Endothelial cell of umbilical vein (primary cell): Measurements from ENCODE around the gene CLDN5. TPM values are rescaled to one million over a fixed set of nuclear protein-coding genes. Genes with fewer than 3 reads are reported as not detected.

Source experiments
- BruUV-seq: library from RNA; stranded (reverse); fragments of 400-500 nt; replicated peaks from 2 replicates; lab custom pipeline; 2021; lab: Mats Ljungman, UMichigan
- CTCF ChIA-PET: fragments of 300-600, 350-600 bp; sonication (Branson Sonifier 250); formaldehyde crosslinking; loops from one replicate; lab custom pipeline; 2021; ENCODE audit warnings: antibody characterized with exemption, inconsistent platforms; lab: Charles Lee
- POLR2A ChIA-PET: fragments of 300-600, 350-600 bp; sonication (Branson Sonifier 250); formaldehyde crosslinking; loops from one replicate; lab custom pipeline; 2021; ENCODE audit warnings: antibody characterized with exemption, inconsistent platforms; lab: Charles Lee
- DNase-seq: peaks from one replicate; pipeline ENCODE4 v3.0.0-alpha.2; 2011; ENCODE audit warnings: low read depth, low spot score
- FAIRE-seq: peaks from 2 replicates; lab custom pipeline; 2011; peaks lifted over from hg19 to GRCh38; lab: Jason Lieb, UNC
- H2AFZ ChIP-seq: 2 replicates; pipeline ENCODE4 v1.6.0; 2012; ENCODE audit warnings: low read depth, low read length, control low read depth, inconsistent platforms
- H3K27ac ChIP-seq: 2 replicates; pipeline ENCODE4 v1.5.1; 2011; ENCODE audit warnings: low read depth, mild to moderate bottlenecking, control low read depth, low read length, moderate library complexity; ENCODE audit not compliant: insufficient read depth
- H3K27me3 ChIP-seq, 2 experiments: 2 replicates each; pipeline versions ENCODE4 v1.6.0 to v1.6.1; 2011; ENCODE audit warnings: low read length in 2 of 2, mixed read lengths in 1 of 2; ENCODE audit not compliant: control insufficient read depth in 2 of 2, insufficient read depth in 2 of 2
- H3K36me3 ChIP-seq, 2 experiments: 2 replicates in 1 of 2; 3 replicates in 1 of 2; pipeline ENCODE4 v1.5.1; 2011; ENCODE audit warnings: low read length in 2 of 2, mild to moderate bottlenecking in 1 of 2, moderate library complexity in 1 of 2; ENCODE audit not compliant: control insufficient read depth in 2 of 2, insufficient read depth in 2 of 2; ENCODE audit errors: extremely low read depth in 1 of 2
- H3K4me1 ChIP-seq: 3 replicates; pipeline ENCODE4 v1.5.1; 2011; ENCODE audit warnings: mild to moderate bottlenecking, low read length; ENCODE audit not compliant: control insufficient read depth, insufficient read depth; ENCODE audit errors: extremely low read depth
- H3K4me2 ChIP-seq: 2 replicates; pipeline ENCODE4 v1.6.1; 2011; ENCODE audit warnings: low read length, control low read depth, mixed read lengths; ENCODE audit not compliant: insufficient read depth
- H3K4me3 ChIP-seq, 3 experiments: fragments of 200-600 bp in 1 of 3; sonication (generic), shearing (Covaris generic) in 1 of 3; replicated peaks in 1 of 3; 2 replicates each; pipeline ENCODE4 v1.5.1; 2011 to 2016; ENCODE audit warnings: control low read depth in 3 of 3, low read length in 3 of 3, mild to moderate bottlenecking in 2 of 3, inconsistent platforms in 1 of 3, low read depth in 1 of 3, moderate library complexity in 1 of 3; ENCODE audit not compliant: insufficient read depth in 1 of 3
- H3K79me2 ChIP-seq: 2 replicates; pipeline ENCODE4 v1.6.0; 2012; ENCODE audit warnings: low read length, inconsistent platforms; ENCODE audit not compliant: control insufficient read depth, insufficient read depth
- H3K9ac ChIP-seq: replicated peaks from 2 replicates; pipeline ENCODE3; 2011; ENCODE audit warnings: low read length, control low read depth; ENCODE audit not compliant: insufficient read depth; ENCODE audit errors: extremely low read depth
- H3K9me1 ChIP-seq: replicated peaks from 3 replicates; pipeline ENCODE4 v1.6.0; 2011; ENCODE audit warnings: mild to moderate bottlenecking, low read length; ENCODE audit not compliant: control insufficient read depth, insufficient read depth; ENCODE audit errors: extremely low read depth
- H3K9me3 ChIP-seq: replicated peaks from 2 replicates; pipeline ENCODE4 v1.5.1; 2012; ENCODE audit warnings: low read length, inconsistent platforms; ENCODE audit not compliant: control insufficient read depth, insufficient read depth
- H4K20me1 ChIP-seq: replicated peaks from 2 replicates; pipeline ENCODE3; 2011; ENCODE audit warnings: mild to moderate bottlenecking, low read length; ENCODE audit not compliant: control insufficient read depth, insufficient read depth; ENCODE audit errors: extremely low read depth
- EZH2 ChIP-seq: IDR thresholded peaks from 2 replicates; pipeline ENCODE4 v1.6.1; 2012; ENCODE audit warnings: borderline replicate concordance, low read depth, mild to moderate bottlenecking, moderate library complexity, low read length, inconsistent platforms; ENCODE audit not compliant: severe bottlenecking
- FOS ChIP-seq: IDR thresholded peaks from 2 replicates; pipeline ENCODE4 v1.6.1; 2011; ENCODE audit warnings: mild to moderate bottlenecking, low read length, moderate library complexity, borderline replicate concordance; ENCODE audit not compliant: insufficient read depth
- GATA2 ChIP-seq: IDR thresholded peaks from 2 replicates; pipeline ENCODE4 v1.7.0; 2011; ENCODE audit warnings: low read depth, mild to moderate bottlenecking, moderate library complexity, mixed read lengths, low read length; ENCODE audit not compliant: insufficient read length, insufficient read depth
- JUN ChIP-seq: IDR thresholded peaks from 2 replicates; pipeline ENCODE4 v1.6.1; 2011; ENCODE audit warnings: borderline replicate concordance, low read depth; ENCODE audit not compliant: insufficient read length, insufficient read depth
- MAX ChIP-seq: IDR thresholded peaks from 2 replicates; pipeline ENCODE4 v1.6.1; 2011; ENCODE audit not compliant: insufficient read depth, insufficient read length
- MYC ChIP-seq: IDR thresholded peaks from one replicate; pipeline ENCODE4 v1.6.1; 2011; ENCODE audit warnings: mild to moderate bottlenecking, low read depth, low read length
- POLR2A ChIP-seq: IDR thresholded peaks from 2 replicates; pipeline ENCODE4 v1.6.1; 2012; ENCODE audit warnings: low read depth, mild to moderate bottlenecking, control low read depth, low read length
- POLR2AphosphoS5 ChIP-seq: IDR thresholded peaks from 2 replicates; pipeline ENCODE4 v1.6.1; 2012; ENCODE audit warnings: low read depth, mild to moderate bottlenecking, control low read depth, low read length, moderate library complexity; ENCODE audit not compliant: insufficient read depth
- dilution Hi-C: fragments of 300-500 bp; cut with MboI; formaldehyde crosslinking; loops from one replicate; pipeline ENCODE4 v1.15.0; 2019; ENCODE audit warnings: low sequenced_read_pairs; ENCODE audit not compliant: extremely low pct_ligation_motif_present
- intact Hi-C: fragments of 100-400 bp; cut with micrococcal nuclease; formaldehyde crosslinking; loops from one replicate; pipeline ENCODE4 v1.10.0; 2022
- polyA plus RNA-seq, 4 experiments: library from polyadenylated mRNA; depleted of rRNA in 3 of 4; stranded (reverse) in 3 of 4; unstranded in 1 of 4; fragments of >200 nt; gene quantifications; 2 replicates each; pipeline versions ENCODE4 v1.2.1 to v1.2.3, GENCODE V29; 2011 to 2012; ENCODE audit warnings: missing spikeins in 1 of 4
- total RNA-seq: library from RNA; stranded (reverse); gene quantifications from 2 replicates; pipeline ENCODE4 v1.2.3, GENCODE V29; 2021
- TF ChIP-seq, protein P1 (sequence below), 2 donors: IDR thresholded peaks; 1 replicate in 1 of 2; 2 replicates in 1 of 2; pipeline ENCODE4 v1.5.1; 2011; ENCODE audit warnings: low read length in 2 of 2, mild to moderate bottlenecking in 2 of 2, moderate library complexity in 2 of 2, control low read depth in 1 of 2, inconsistent platforms in 1 of 2, low read depth in 1 of 2; ENCODE audit not compliant: insufficient read depth in 1 of 2; ENCODE audit errors: extremely low read depth in 1 of 2

Gene CLDN5
- total and polyA plus RNA-seq, 2 donors (not counting 3 experiments of a cell fraction or from before 2014, with no cell fraction given), result 198 to 252 TPM

DNA sequence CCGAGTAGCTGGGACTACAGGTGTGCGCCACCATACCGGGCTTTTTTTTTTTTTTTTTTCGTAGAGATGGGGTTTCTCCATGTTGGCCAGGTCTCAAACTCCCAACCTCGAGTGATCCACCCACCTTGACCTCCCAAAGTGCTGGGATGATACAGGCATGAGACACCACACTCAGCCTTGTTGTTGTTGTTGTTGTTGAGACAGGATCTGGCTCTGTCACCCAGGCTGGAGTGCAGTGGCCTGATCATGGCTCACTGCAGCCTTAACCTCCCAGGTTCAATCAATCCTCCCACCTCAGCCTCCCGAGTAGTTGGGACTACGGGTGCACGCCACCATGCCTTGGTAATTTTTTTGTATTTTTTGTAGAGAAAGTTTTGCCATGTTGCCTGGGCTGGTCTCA lies 23.4 kb upstream of the CLDN5 start:
- no peak for FAIRE-seq
- no peak for DNase-seq
- Histone ChIP-seq H3K79me2 (no peaks in the 10 kb centered on the region), H3K27ac (no peak overlapping the region), H3K4me1 (no peaks in the 10 kb centered on the region), H2AFZ (no peak overlapping the region), H3K36me3 (no peaks in the 10 kb centered on the region), H3K9me3 (no peaks in the 10 kb centered on the region), H3K9ac (no peak overlapping the region), H3K9me1 (no peaks in the 10 kb centered on the region), H4K20me1 (no peaks in the 10 kb centered on the region), H3K4me2 (no peak overlapping the region), H3K27me3 (no peaks in the 10 kb centered on the region), H3K4me3 (no peak overlapping the region)
- TF ChIP-seq POLR2A, result no peak
- TF ChIP-seq POLR2AphosphoS5, result no peak
- TF ChIP-seq FOS, result no peak
- no peak for TF ChIP-seq EZH2
- TF ChIP-seq MYC, result no peak
- TF ChIP-seq, protein P1, sequence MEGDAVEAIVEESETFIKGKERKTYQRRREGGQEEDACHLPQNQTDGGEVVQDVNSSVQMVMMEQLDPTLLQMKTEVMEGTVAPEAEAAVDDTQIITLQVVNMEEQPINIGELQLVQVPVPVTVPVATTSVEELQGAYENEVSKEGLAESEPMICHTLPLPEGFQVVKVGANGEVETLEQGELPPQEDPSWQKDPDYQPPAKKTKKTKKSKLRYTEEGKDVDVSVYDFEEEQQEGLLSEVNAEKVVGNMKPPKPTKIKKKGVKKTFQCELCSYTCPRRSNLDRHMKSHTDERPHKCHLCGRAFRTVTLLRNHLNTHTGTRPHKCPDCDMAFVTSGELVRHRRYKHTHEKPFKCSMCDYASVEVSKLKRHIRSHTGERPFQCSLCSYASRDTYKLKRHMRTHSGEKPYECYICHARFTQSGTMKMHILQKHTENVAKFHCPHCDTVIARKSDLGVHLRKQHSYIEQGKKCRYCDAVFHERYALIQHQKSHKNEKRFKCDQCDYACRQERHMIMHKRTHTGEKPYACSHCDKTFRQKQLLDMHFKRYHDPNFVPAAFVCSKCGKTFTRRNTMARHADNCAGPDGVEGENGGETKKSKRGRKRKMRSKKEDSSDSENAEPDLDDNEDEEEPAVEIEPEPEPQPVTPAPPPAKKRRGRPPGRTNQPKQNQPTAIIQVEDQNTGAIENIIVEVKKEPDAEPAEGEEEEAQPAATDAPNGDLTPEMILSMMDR (IDR thresholded peaks at IDR 0.05; ENCODE audit: extremely low read depth in 1 of 2, insufficient read depth in 1 of 2, low read depth in 1 of 2, low read length in 2 of 2), result no peak
- TF ChIP-seq GATA2, result no peak
- no peak for TF ChIP-seq MAX
- no peak for TF ChIP-seq JUN
- no TSS peak for BruUV-seq
- POLR2A ChIA-PET, result no interaction called here
- CTCF ChIA-PET, result interaction anchor here (0.7 kb wide), 1 partner anchor 31 kb away, joined by 3 read pairs; no protein-coding TSS in a partner anchor
- dilution Hi-C loops (no loop called here), intact Hi-C loops (no loop called here)
